C4-2B (cell line): Measurements from ENCODE around the gene UBL4A.

Source experiments
- ZFX ChIP-seq: fragments of 450-650 bp; IDR thresholded peaks from 2 replicates; pipeline ENCODE4 v1.6.1; 2017
- TF ChIP-seq, protein P1 (sequence below): fragments of 450-650 bp; conservative IDR thresholded peaks from 2 replicates; pipeline ENCODE4 v1.5.1; 2017; ENCODE audit warnings: mild to moderate bottlenecking

DNA sequence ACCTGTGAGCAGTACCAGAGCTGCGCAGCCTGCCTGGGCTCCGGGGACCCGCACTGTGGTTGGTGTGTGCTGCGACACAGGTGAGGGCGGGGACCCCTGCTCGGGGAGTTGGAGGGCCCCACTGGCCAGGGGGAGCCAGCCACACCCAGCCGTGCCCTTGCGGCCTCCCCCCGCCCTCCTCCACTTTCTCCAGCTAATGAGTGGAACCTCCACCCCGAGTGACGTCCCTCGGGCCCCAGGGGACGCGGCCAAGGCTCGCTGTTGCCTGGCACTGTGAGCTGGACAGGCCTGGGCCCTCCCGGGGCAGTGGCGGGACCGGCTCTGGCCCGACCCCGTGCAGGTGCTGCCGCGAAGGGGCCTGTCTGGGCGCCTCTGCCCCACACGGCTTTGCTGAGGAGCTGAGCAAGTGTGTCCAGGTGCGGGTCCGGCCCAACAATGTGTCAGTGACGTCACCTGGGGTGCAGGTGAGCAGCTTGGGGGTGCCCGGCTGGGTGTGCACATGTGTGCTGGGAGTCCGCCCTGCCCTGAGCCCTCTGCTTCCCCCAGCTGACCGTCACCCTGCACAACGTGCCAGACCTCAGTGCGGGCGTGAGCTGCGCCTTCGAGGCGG, 22.7 kb downstream of the UBL4A start:
- TF ChIP-seq, protein P1, sequence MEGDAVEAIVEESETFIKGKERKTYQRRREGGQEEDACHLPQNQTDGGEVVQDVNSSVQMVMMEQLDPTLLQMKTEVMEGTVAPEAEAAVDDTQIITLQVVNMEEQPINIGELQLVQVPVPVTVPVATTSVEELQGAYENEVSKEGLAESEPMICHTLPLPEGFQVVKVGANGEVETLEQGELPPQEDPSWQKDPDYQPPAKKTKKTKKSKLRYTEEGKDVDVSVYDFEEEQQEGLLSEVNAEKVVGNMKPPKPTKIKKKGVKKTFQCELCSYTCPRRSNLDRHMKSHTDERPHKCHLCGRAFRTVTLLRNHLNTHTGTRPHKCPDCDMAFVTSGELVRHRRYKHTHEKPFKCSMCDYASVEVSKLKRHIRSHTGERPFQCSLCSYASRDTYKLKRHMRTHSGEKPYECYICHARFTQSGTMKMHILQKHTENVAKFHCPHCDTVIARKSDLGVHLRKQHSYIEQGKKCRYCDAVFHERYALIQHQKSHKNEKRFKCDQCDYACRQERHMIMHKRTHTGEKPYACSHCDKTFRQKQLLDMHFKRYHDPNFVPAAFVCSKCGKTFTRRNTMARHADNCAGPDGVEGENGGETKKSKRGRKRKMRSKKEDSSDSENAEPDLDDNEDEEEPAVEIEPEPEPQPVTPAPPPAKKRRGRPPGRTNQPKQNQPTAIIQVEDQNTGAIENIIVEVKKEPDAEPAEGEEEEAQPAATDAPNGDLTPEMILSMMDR = no peak
- no peak for TF ChIP-seq ZFX
